ENCODE measurements around the gene SLC12A2. TPM values are rescaled to one million over a fixed set of nuclear protein-coding genes. Genes with fewer than 3 reads are reported as not detected.

The SLC12A2 gene
- total RNA-seq, 1 donor from 2014 or later: 24.6 TPM

DNA sequence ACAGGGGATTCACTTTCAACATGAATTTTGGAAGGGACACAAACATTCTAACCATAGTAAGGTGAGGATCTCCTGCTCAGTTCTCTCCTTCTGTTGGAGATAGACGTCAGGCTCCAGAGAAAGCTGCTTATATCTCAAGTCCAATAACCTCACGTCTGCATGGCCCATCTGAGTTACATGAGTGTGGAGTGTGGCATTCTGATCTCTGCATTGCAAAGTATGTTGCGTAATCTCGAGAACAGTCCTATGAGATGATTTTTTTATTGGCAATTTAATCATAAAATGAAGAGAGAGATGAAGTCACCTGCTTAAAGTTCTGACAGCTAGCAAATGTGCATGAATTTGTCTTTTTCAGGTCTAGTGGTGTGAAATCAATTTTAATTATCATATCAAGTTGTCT, 118.8 kb downstream of the SLC12A2 start:
- Histone ChIP-seq H3K79me2 (ENCODE audit: low read depth) (no peaks in the 10 kb centered on the region), H3K4me2 (no peak overlapping the region), H3K4me1 (peaks cover 7% of the 10 kb centered on the region), H3K9ac (no peak overlapping the region), H3K36me3 (no peaks in the 10 kb centered on the region), H3K4me3 (no peak overlapping the region), H3F3A (ENCODE audit: low read depth) (no peaks in the 10 kb centered on the region), H3K27ac (no peak overlapping the region), H4K20me1 (ENCODE audit: low read depth) (no peaks in the 10 kb centered on the region), H2AFZ (replicated peaks) (no peak overlapping the region), H3K9me3 (ENCODE audit: low read depth) (no peaks in the 10 kb centered on the region), H3K27me3 (peaks cover 15% of the 10 kb centered on the region)
- no peaks in the 10 kb centered on the region for H3K36me3 Mint-ChIP-seq
- no peak overlapping the region for H3K27ac Mint-ChIP-seq
- TF ChIP-seq EZH2 (IDR thresholded peaks at IDR 0.05) (no peak), EZH2phosphoT487 (IDR thresholded peaks at IDR 0.05) (no peak), CTCF (IDR thresholded peaks at IDR 0.05) (no peak)
- no peaks in the 10 kb centered on the region for H3K9me3 Mint-ChIP-seq
- DNase-seq (ENCODE audit: low spot score): no peak
- H3K4me1 Mint-ChIP-seq: peaks cover 10% of the 10 kb centered on the region
- no peak overlapping the region for H3K4me3 Mint-ChIP-seq
- H3K27me3 Mint-ChIP-seq (ENCODE audit: insufficient read depth, low read depth): peaks cover 5% of the 10 kb centered on the region

- no peak overlapping the region for H3K4me3 ChIP-seq
- no peaks in the 10 kb centered on the region for H3K79me2 ChIP-seq (ENCODE audit: low read depth)
- H3K27ac ChIP-seq: no peak overlapping the region
- H3K36me3 ChIP-seq: no peaks in the 10 kb centered on the region
- H3K4me3 Mint-ChIP-seq: no peak overlapping the region
- H3K9me3 ChIP-seq (ENCODE audit: low read depth): no peaks in the 10 kb centered on the region
- H3K4me1 ChIP-seq: no peaks in the 10 kb centered on the region
- H2AFZ ChIP-seq (replicated peaks): no peak overlapping the region
- H3K9ac ChIP-seq: no peak overlapping the region
- no peak for TF ChIP-seq CTCF (IDR thresholded peaks at IDR 0.05)
- no peak for TF ChIP-seq EZH2 (IDR thresholded peaks at IDR 0.05)
- no peak for TF ChIP-seq EZH2phosphoT487 (IDR thresholded peaks at IDR 0.05)
- H3K4me2 ChIP-seq: no peak overlapping the region
- no peaks in the 10 kb centered on the region for H3K27me3 Mint-ChIP-seq (ENCODE audit: insufficient read depth, low read depth)
- no peaks in the 10 kb centered on the region for H3K9me3 Mint-ChIP-seq
- no peak overlapping the region for H3K27ac Mint-ChIP-seq
- no peaks in the 10 kb centered on the region for H3F3A ChIP-seq (ENCODE audit: low read depth)
- H4K20me1 ChIP-seq (ENCODE audit: low read depth): no peaks in the 10 kb centered on the region
- no peaks in the 10 kb centered on the region for H3K27me3 ChIP-seq
- no peaks in the 10 kb centered on the region for H3K4me1 Mint-ChIP-seq
- no peak for DNase-seq (ENCODE audit: low spot score)
- no peaks in the 10 kb centered on the region for H3K36me3 Mint-ChIP-seq
Observed at GRCh38 chr5:128208436-128208835, 124.9 kb downstream of the SLC12A2 start.

- Histone ChIP-seq H3F3A (ENCODE audit: low read depth) (no peaks in the 10 kb centered on the region), H3K9me3 (ENCODE audit: low read depth) (no peaks in the 10 kb centered on the region), H3K79me2 (ENCODE audit: low read depth) (no peaks in the 10 kb centered on the region), H4K20me1 (ENCODE audit: low read depth) (no peaks in the 10 kb centered on the region), H2AFZ (replicated peaks) (no peak overlapping the region), H3K4me3 (no peak overlapping the region), H3K36me3 (no peaks in the 10 kb centered on the region), H3K27ac (no peak overlapping the region), H3K4me1 (no peaks in the 10 kb centered on the region), H3K4me2 (no peak overlapping the region), H3K9ac (no peak overlapping the region), H3K27me3 (no peaks in the 10 kb centered on the region)
- Mint-ChIP-seq H3K36me3 (no peaks in the 10 kb centered on the region), H3K9me3 (no peaks in the 10 kb centered on the region), H3K27me3 (ENCODE audit: insufficient read depth, low read depth) (peaks cover 5% of the 10 kb centered on the region), H3K4me3 (no peak overlapping the region), H3K4me1 (peaks cover 3% of the 10 kb centered on the region), H3K27ac (no peak overlapping the region)
- no peak for TF ChIP-seq EZH2phosphoT487 (IDR thresholded peaks at IDR 0.05)
- TF ChIP-seq EZH2 (IDR thresholded peaks at IDR 0.05): no peak
- no peak for TF ChIP-seq CTCF (IDR thresholded peaks at IDR 0.05)
- DNase-seq (ENCODE audit: low spot score): no peak
Observed at GRCh38 chr5:128212191-128212806, 128.7 kb downstream of the SLC12A2 start.

Measured in neural progenitor cell (in vitro differentiated cells).